HG03159 (cell line): ENCODE measurements around the gene ITGA2B.
"Not testable (repeated sequence)": the region's sequence is repeated elsewhere in the genome, so short reads cannot be mapped to it uniquely, and the experiment has no call there.

Experiments used
- ATAC-seq: cut with Tn5 transposase; IDR thresholded peaks from one replicate; pipeline ENCODE4 v1.9.1; 2021; ENCODE audit warnings: mild to moderate bottlenecking, moderate library complexity; ENCODE audit not compliant: unreplicated experiment

ITGA2B gene

DNA sequence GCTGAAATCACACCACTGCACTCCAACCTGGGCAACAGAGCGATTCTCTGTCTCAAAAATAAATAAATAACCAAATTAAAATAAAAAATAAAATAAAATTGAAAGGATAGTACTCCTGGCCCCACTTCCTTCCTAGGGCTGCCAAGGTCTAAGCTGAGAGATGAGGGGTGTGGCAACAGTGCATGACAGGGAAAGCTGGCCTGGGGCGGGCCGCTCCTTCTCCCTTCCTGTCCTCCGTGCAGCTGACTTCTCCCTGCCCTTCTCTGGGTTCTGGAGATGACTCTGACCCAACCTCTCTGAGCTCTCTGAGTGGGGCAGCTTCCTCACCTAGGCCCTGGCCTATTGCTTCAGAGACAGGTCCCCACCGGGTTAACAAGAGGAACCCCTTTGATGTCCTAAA, 56.1 kb downstream of the ITGA2B start:
- no peak for ATAC-seq

DNA sequence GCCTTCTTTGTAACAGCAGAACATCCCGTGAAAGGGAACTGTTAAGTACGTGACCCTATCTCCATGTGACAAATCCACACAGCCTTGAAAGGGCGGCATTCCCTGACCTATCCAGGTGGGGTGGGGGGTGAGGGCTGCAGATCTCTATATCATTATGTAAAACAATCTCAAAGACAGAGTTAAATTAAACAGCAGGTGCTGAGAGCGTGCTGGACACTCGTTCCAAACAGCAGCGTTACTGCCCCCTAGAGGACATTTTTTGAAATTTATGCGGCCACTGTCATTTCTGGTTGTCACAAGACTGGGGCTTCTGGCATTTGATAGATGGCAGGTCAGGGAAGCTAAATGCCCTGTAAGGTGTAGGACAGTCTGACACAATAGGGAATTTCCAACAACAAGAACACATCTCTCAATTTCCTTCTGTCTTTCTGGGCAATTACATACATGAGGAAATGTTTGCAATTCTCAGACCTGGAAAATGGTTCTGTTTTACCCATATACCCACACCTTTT, 58.1 kb downstream of the ITGA2B start:
- no peak for ATAC-seq

DNA sequence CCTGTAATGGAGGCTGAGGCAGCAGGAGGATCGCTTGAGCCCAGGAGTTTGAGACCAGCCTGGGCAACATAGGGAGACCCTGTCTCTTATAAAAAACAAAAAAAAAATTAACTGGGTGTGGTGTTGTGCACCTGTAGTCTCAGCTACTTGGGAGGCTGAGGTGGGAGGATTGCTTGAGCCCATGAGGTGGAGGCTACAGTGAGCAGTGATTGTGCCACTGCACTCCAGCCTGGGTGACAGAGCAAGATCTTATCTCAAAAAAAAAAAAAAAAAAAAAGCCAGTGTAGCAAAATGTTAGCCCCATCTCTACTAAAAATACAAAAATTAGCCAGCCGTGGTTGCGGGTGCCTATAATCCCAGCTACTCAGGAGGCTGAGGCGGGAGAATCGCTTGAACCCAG, 59.2 kb downstream of the ITGA2B start:
- ATAC-seq, result not testable (repeated sequence)

DNA sequence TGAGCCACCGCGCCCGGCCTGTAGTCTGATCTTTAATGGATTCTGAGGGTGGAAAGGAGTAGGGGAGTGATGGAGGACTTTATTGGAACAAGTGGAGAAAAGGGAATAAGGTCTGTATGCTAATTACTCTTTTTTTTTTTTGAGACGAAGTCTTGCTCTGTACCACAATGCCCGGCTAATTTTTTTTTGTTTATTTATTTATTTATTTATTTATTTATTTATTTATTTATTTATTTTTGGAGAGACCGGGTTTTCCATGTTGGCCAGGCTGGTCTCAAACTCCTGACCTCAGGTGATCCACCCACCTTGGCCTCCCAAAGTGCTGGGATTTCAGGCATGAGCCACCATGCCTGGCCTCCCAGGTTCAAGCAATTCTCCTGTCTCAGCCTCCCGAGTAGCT, 59.9 kb downstream of the ITGA2B start:
- ATAC-seq, result not testable (repeated sequence)

DNA sequence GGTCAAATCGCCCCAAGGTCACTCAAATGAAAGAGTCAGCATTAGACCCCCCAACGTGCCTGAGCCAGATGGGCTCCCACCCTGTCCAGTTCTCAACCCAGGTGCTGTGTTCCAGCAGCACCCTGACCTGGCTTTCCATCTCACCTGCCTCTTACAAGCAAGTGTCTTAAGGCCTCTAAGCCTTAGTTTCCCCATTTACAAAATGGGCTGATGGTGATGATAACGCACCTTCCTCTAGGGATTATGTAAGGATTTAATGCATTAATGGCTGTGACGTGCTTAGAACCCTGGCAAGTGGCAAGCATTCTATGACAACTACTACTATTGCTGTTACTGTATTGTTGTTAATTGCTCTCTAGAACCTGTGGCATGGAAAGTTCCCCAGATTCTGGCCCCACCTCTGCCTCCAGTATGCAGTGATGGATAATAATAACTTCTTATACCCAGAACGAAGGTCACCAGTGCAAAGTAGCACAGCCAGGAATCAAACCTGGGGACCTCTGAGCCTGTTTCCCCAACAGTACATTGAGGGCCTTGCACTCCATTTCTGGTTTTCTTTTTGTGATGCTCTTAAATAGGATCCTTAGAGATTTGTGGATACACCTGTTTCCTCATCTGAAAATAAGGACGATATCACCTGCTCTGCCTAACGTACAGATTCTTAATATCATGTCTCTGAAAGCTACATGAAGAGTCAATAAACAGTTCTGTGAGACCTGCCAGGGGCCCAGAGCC, 61.6 kb downstream of the ITGA2B start:
- no peak for ATAC-seq

DNA sequence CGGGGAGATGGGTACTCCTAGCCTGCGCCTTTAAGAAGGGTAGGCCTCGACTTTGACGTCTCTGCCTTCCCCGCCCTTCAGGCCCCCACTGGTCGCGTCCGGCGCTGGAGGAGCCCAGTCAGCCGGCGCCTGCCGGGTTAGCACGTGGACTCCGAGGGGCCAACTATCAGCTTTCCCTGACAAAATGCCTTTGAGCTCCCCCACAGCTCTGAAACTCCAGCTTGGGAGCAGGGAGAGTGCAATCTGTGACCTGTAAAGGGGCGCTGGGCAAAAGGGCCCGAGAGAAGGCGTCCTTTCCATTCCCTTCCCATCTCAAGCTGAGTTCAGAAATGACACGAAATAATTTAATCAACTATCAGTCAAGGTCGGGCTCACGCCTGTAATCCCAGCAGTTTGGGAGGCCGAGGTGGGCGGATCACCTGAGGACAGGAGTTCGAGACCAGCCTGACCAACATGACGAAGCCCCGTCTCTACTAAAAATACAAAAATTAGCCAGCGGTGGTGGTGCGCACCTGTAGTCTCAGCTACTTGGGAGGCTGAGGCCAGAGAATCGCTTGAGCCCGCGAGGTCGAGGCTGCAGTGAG, 62.5 kb downstream of the ITGA2B start:
- ATAC-seq, result peak; percentile 55

DNA sequence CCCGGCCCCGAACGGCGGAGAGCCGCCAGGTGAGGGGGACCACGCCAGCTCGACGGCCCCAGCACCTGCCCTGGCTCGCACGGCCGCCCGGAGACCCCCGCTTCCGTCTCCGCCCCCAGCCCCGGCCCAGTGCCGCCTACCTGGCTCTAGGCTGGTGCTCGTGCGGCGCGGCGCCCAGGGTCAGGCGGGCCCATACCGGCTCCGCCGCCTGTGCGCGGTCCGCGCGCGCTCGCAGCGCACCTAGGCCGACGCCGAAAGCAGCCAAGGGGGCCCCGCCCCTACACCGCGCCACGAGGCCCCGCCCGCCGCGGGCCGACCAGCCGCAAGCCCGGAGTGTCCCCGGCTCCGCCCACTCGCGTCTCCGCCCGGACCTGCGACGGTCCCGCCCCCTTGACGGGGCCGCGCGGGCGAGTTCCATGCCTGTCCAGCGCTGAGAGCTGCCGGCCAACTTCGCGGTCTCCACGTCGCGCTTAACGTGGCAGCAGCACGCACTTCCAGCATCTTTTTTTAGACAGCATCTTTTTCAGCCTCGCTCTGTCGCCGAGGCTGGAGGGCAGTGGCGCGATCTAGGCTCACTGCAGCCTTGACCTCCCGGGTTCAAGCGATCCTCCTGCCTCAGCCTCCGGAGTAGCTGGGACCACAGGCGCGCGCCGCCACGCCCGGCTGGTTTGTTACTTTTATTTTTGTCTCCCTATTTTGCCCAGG, 64.7 kb downstream of the ITGA2B start, which contains the start of gene SLC25A39:
Gene SLC25A39, minus strand, starts transcription at position 253 of the 705 bp plus-strand sequence. CDS start 1,261 bp downstream, outside the sequence.
- ATAC-seq, result peak; percentile 61

DNA sequence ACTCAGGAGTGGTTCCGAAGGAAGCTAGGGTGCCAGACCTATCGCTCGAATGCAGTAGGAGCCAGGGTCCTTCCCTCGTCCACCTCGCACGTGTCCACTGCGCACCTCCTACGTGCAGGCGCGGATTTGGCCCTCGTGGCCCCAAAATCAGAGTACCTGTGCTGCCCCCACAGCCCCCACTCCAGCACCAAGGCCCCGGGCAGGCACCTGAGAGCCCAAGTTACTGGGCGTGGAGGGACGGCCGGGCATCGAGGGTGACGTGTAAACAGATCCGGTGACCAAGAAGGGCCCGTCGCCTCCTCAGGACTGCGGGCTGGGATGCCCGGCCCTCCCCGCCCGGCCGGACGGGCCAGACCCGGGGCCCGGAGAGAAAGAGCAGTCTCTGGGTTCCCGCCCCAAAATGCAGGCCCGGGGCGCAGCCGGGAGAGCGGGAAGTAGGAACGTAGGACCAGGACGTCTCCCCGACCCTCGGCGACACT, 65.3 kb downstream of the ITGA2B start:
- no peak for ATAC-seq

DNA sequence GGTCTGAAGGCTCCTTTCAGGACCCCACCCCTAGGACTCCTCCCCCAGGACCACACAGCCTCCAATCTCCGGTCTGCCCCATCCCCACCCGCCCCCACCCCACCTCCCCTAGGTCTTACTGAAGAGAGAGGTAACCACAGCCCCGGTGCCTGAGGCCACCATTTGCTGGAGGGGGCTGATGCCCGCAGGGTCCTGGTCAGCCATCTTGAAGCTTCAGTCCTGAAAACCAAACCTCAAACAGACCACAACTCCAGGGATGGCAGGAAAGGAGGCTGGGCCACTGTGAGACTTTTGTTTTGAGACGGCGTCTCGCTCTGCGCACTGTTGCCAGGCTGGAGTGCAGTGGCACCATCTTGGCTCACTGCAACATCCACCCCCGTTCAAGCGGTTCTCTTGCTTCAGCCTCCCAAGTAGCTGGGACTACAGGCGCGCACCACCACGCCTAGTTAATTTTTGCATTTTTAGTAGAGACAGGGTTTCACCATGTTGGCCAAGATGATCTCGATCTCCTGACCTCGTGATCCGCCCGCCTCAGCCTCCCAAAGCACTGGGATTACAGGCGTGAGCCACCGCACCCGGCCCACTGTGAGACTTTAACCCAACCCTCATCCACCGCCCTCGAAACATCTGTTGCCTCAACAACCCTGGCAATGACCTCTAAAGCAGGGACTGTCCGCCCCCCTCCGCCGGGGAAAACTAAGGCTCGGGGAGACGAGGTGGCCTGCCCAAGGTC, 65.9 kb downstream of the ITGA2B start:
- ATAC-seq, result no peak

DNA sequence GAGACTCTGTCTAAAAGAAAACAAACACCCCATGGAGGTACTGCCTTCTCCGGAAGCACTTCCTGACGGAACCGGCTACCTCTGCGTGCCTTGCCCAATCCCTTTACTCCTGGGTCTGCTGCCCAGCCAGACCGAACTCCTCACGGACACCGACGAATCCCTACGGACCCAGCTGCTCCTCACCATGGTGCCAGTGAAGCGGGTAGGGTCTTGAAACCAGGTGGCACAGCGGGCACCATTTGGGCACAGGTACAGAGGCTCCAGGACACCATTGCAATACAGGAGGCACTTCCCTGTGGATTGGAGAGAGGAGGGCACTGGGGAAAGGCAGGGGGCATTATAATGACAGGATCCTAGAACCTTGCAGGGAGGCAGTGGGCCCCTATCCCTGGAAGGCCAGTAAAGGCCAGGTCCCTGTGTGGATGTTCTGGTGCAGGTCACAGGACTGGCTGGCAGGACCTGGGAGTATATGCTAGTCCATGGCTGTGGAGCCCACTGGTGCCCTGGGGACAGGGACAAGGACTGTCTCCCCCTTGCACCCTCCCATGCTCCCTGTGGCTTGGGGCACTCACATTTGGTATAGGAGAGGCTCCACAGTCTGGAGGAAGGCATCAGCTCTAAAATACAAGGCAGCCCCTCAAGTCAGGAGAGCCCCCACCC, 67.1 kb downstream of the ITGA2B start:
- ATAC-seq, result no peak
